Ishikawa (cell line): ENCODE results near the gene XDH.

Source experiments
- CEBPB ChIP-seq: IDR thresholded peaks from 2 replicates; pipeline ENCODE4 v1.6.1; 2012
- CREB1 ChIP-seq: IDR thresholded peaks from 2 replicates; pipeline ENCODE4 v1.6.1; 2012; ENCODE audit warnings: low read depth
- EP300 ChIP-seq: IDR thresholded peaks from 2 replicates; pipeline ENCODE4 v1.6.1; 2012; ENCODE audit warnings: borderline replicate concordance
- NFIC ChIP-seq: IDR thresholded peaks from 2 replicates; pipeline ENCODE4 v1.6.1; 2012
- RAD21 ChIP-seq: IDR thresholded peaks from 2 replicates; pipeline ENCODE4 v1.6.1; 2012; ENCODE audit warnings: low read depth
- TAF1 ChIP-seq: IDR thresholded peaks from 2 replicates; pipeline ENCODE4 v1.6.1; 2012; ENCODE audit warnings: low read depth, mild to moderate bottlenecking
- TCF12 ChIP-seq: IDR thresholded peaks from 2 replicates; pipeline ENCODE4 v1.6.1; 2012; ENCODE audit warnings: low read depth
- YY1 ChIP-seq: IDR thresholded peaks from 2 replicates; pipeline ENCODE4 v1.6.1; 2012; ENCODE audit warnings: low read depth
- ZBTB7A ChIP-seq: IDR thresholded peaks from 2 replicates; pipeline ENCODE4 v1.6.1; 2012; ENCODE audit warnings: low read depth
- TF ChIP-seq, protein P1 (sequence below): IDR thresholded peaks from 2 replicates; pipeline ENCODE4 v1.6.1; 2012; ENCODE audit warnings: low read depth, mild to moderate bottlenecking
- TF ChIP-seq, protein P2 (sequence below): IDR thresholded peaks from 2 replicates; pipeline ENCODE4 v1.6.1; 2012
- TF ChIP-seq, protein P3 (sequence below): IDR thresholded peaks from 2 replicates; pipeline ENCODE4 v1.6.1; 2012

- TF ChIP-seq, protein P1, sequence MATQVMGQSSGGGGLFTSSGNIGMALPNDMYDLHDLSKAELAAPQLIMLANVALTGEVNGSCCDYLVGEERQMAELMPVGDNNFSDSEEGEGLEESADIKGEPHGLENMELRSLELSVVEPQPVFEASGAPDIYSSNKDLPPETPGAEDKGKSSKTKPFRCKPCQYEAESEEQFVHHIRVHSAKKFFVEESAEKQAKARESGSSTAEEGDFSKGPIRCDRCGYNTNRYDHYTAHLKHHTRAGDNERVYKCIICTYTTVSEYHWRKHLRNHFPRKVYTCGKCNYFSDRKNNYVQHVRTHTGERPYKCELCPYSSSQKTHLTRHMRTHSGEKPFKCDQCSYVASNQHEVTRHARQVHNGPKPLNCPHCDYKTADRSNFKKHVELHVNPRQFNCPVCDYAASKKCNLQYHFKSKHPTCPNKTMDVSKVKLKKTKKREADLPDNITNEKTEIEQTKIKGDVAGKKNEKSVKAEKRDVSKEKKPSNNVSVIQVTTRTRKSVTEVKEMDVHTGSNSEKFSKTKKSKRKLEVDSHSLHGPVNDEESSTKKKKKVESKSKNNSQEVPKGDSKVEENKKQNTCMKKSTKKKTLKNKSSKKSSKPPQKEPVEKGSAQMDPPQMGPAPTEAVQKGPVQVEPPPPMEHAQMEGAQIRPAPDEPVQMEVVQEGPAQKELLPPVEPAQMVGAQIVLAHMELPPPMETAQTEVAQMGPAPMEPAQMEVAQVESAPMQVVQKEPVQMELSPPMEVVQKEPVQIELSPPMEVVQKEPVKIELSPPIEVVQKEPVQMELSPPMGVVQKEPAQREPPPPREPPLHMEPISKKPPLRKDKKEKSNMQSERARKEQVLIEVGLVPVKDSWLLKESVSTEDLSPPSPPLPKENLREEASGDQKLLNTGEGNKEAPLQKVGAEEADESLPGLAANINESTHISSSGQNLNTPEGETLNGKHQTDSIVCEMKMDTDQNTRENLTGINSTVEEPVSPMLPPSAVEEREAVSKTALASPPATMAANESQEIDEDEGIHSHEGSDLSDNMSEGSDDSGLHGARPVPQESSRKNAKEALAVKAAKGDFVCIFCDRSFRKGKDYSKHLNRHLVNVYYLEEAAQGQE, result no peak
- TF ChIP-seq, protein P2, sequence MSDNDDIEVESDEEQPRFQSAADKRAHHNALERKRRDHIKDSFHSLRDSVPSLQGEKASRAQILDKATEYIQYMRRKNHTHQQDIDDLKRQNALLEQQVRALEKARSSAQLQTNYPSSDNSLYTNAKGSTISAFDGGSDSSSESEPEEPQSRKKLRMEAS, result no peak
- no peak for TF ChIP-seq YY1
- TF ChIP-seq CEBPB, result no peak
- no peak for TF ChIP-seq TAF1
- TF ChIP-seq RAD21, result no peak
- TF ChIP-seq EP300, result no peak
- TF ChIP-seq TCF12, result no peak
- TF ChIP-seq, protein P3, sequence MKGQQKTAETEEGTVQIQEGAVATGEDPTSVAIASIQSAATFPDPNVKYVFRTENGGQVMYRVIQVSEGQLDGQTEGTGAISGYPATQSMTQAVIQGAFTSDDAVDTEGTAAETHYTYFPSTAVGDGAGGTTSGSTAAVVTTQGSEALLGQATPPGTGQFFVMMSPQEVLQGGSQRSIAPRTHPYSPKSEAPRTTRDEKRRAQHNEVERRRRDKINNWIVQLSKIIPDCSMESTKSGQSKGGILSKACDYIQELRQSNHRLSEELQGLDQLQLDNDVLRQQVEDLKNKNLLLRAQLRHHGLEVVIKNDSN, result no peak
- TF ChIP-seq NFIC, result no peak
- no peak for TF ChIP-seq ZBTB7A
- no peak for TF ChIP-seq CREB1
These were observed 25.8 kb downstream of the XDH start for GRCh38 chr2:31388736-31389135.
